ENCODE measurements around the gene DIO3.

DIO3 gene

GRCh38 chr14:101558739-101559240, 2.5 kb upstream of the DIO3 start:
- no peak for TF ChIP-seq POLR2AphosphoS5 (IDR thresholded peaks at IDR 0.05; ENCODE audit: low read depth)
- TF ChIP-seq SPI1 (IDR thresholded peaks at IDR 0.05; ENCODE audit: borderline replicate concordance, low read depth): no peak
- TF ChIP-seq GABPA (IDR thresholded peaks at IDR 0.05; ENCODE audit: low read depth): no peak
- TF ChIP-seq, protein P1, sequence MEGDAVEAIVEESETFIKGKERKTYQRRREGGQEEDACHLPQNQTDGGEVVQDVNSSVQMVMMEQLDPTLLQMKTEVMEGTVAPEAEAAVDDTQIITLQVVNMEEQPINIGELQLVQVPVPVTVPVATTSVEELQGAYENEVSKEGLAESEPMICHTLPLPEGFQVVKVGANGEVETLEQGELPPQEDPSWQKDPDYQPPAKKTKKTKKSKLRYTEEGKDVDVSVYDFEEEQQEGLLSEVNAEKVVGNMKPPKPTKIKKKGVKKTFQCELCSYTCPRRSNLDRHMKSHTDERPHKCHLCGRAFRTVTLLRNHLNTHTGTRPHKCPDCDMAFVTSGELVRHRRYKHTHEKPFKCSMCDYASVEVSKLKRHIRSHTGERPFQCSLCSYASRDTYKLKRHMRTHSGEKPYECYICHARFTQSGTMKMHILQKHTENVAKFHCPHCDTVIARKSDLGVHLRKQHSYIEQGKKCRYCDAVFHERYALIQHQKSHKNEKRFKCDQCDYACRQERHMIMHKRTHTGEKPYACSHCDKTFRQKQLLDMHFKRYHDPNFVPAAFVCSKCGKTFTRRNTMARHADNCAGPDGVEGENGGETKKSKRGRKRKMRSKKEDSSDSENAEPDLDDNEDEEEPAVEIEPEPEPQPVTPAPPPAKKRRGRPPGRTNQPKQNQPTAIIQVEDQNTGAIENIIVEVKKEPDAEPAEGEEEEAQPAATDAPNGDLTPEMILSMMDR (IDR thresholded peaks at IDR 0.05; ENCODE audit: insufficient read depth, low read length): no peak
- no peak for TF ChIP-seq REST (IDR thresholded peaks at IDR 0.05; ENCODE audit: insufficient replicate concordance, low read depth)
- DNase-seq (ENCODE audit: low read depth in 1 of 2, low spot score in 1 of 2): no peak
- no peak overlapping the region for H3K27ac ChIP-seq (replicated peaks)
- H3K4me3 ChIP-seq (replicated peaks; ENCODE audit: insufficient read depth, low read length): no peak overlapping the region
- peaks cover 41% of the 10 kb centered on the region for H3K27me3 ChIP-seq (ENCODE audit: insufficient read depth, poor library complexity, severe bottlenecking)

DNA sequence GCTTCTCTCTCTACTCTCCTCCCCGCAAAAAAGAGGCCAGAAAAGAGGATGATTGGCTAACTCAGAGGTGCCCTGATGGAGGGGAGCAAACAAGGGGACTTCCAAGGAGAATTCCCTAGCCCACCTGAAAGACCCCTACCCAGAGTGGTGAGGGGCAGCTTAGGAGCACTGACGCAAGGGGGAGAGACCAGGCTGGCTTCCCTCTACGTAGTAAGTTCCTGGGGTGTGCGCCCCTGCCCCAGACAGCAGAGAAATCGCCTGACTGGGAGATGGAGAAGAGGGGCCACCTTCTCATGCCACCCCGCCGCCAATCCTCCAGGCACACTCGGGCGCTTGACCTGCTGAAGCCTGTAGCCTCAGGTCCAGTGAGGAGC, 2.1 kb upstream of the DIO3 start:
- H3K4me3 ChIP-seq (replicated peaks; ENCODE audit: insufficient read depth, low read length): no peak overlapping the region

More for the DNA sequence above, 2.1 kb upstream of the DIO3 start:
- no peak overlapping the region for H3K27ac ChIP-seq (replicated peaks)
- no peak for TF ChIP-seq GABPA (IDR thresholded peaks at IDR 0.05; ENCODE audit: low read depth)
- no peak for TF ChIP-seq REST (IDR thresholded peaks at IDR 0.05; ENCODE audit: insufficient replicate concordance, low read depth)
- no peak for TF ChIP-seq POLR2AphosphoS5 (IDR thresholded peaks at IDR 0.05; ENCODE audit: low read depth)
- TF ChIP-seq, protein P1 (IDR thresholded peaks at IDR 0.05; ENCODE audit: insufficient read depth, low read length): no peak
- TF ChIP-seq SPI1 (IDR thresholded peaks at IDR 0.05; ENCODE audit: borderline replicate concordance, low read depth): no peak
- peaks cover 45% of the 10 kb centered on the region for H3K27me3 ChIP-seq (ENCODE audit: insufficient read depth, poor library complexity, severe bottlenecking)
- DNase-seq (ENCODE audit: low read depth in 1 of 2, low spot score in 1 of 2): no peak
